GM18870 (cell line): Measurements from ENCODE around the gene TRPM5.

Experiments used
- ATAC-seq: cut with Tn5 transposase; IDR thresholded peaks from one replicate; pipeline ENCODE4 v1.9.1; 2021; ENCODE audit warnings: moderate library complexity; ENCODE audit not compliant: unreplicated experiment

Gene TRPM5

GRCh38 chr11:2470495-2470894 is 26.2 kb upstream of the TRPM5 start:
- ATAC-seq = no peak

GRCh38 chr11:2468363-2469235 is 24.3 kb upstream of the TRPM5 start:
- ATAC-seq = no peak

GRCh38 chr11:2467695-2468055 is 23.4 kb upstream of the TRPM5 start:
- no peak for ATAC-seq

GRCh38 chr11:2466869-2467694 is 22.8 kb upstream of the TRPM5 start:
- no peak for ATAC-seq

- ATAC-seq = no peak
These were observed 21.9 kb upstream of the TRPM5 start for GRCh38 chr11:2466069-2466801.

- ATAC-seq = no peak
These were observed 21.1 kb upstream of the TRPM5 start for GRCh38 chr11:2465202-2466068.

GRCh38 chr11:2464451-2465165 is 20.3 kb upstream of the TRPM5 start:
- ATAC-seq = no peak

- ATAC-seq = no peak
These were observed 19.5 kb upstream of the TRPM5 start for GRCh38 chr11:2463766-2464277.

GRCh38 chr11:2462986-2463765 is 18.9 kb upstream of the TRPM5 start:
- ATAC-seq = no peak

GRCh38 chr11:2462543-2462985 is 18.2 kb upstream of the TRPM5 start:
- ATAC-seq = no peak

- ATAC-seq = no peak
These were observed 17.7 kb upstream of the TRPM5 start for GRCh38 chr11:2461956-2462542.

- ATAC-seq = no peak
These were observed 17.1 kb upstream of the TRPM5 start for GRCh38 chr11:2461253-2461955.

GRCh38 chr11:2460540-2461252 is 16.4 kb upstream of the TRPM5 start:
- ATAC-seq = no peak

- ATAC-seq = no peak
These were observed 15.7 kb upstream of the TRPM5 start for GRCh38 chr11:2459796-2460531.

- ATAC-seq = no peak
These were observed 14.9 kb upstream of the TRPM5 start for GRCh38 chr11:2459016-2459725.

GRCh38 chr11:2458321-2458720 is 14.0 kb upstream of the TRPM5 start:
- ATAC-seq = no peak
